Raji (cell line): ENCODE measurements around the gene UBR3.
A peak's percentile ranks its signal among the peaks of the same experiment; 100 is the strongest.

Source experiments
- POLR2A ChIP-seq: IDR thresholded peaks from 2 replicates; pipeline ENCODE4 v1.6.1; 2011; ENCODE audit warnings: low read depth, low read length, control low read depth; ENCODE audit not compliant: insufficient read depth

UBR3 gene

DNA sequence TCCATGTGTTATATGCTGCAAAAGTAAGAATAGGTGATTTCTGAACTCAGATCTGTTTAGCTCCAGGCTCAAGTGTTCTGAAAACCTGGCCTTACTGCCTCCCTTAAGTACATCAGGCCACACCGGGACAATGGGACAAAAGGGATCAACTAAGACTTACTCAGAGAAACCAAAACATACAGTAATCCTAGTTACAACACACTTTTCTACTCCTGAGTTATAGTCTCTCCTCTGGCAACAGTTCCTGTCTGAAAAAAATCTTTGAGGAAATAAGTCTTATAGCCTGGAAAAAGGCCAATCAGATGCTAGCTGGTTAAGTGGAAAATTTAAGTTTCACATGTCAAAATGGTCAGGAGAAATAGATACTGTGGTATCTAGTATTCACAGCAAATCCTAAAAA is 8.1 kb upstream of the UBR3 start:
- no peak for TF ChIP-seq POLR2A

DNA sequence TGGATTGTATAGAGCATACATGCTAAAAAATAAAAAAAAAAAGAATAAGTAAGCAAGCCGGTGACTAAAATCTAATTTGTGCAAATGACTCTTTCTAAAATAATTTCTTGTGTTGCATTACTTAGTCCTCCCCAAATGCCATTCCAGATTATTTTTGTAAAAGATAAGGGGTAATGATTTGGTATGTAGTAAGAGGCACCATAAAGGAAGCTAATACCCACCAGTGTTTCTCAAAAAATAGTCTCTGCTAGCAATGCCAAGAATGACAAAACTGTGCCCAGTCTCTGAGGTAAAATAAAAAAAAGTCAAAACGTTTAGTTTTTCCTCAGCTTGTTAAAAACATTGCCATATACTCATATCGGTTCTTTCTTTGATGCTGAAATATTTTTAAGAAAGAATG is 5.2 kb upstream of the UBR3 start:
- no peak for TF ChIP-seq POLR2A

DNA sequence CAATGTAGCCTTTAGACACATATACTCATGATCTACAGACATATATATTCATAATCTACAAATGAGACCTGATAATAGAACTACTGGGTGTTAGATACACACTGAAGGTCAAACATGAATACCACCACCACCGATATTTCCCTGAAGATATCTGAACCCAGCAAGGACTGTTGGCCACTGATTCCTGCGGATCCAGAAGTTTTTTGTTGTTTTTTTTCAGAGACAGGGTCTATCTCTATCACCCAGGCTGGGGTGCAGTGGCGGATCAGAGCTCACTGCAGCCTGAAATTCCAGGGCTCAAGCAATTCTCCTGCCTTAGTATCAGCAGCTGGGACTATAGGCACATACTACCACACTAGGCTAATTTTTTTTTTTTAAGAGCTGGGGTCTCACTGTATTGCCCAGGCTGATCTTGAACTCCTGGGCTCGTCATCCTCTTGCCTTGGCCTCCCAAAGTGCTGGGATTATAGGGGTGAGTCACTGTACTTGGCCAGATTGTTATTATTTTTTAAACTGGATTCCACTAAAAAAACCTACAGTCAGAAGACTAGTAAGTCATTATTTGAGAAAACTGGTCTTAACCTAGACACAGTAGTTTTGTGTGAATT is 4.4 kb upstream of the UBR3 start:
- no peak for TF ChIP-seq POLR2A

DNA sequence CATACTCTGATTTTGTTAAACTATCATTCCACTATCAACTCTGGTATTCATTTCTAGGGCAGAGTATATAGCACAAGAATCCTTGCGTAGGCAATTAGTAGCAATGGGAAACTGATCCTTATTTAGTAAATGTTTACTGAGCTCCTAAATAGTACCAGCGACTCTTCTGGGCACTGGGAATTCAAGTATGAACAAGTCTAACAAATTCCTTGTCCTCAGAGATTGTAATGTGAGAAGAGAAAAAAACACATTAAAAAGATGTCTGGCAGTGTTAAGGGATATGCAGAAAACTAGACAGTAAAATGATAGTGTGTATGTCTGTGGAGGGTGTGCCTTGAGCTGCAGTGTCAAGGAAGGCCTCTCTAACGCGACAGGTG is 3.3 kb upstream of the UBR3 start:
- TF ChIP-seq POLR2A = no peak

DNA sequence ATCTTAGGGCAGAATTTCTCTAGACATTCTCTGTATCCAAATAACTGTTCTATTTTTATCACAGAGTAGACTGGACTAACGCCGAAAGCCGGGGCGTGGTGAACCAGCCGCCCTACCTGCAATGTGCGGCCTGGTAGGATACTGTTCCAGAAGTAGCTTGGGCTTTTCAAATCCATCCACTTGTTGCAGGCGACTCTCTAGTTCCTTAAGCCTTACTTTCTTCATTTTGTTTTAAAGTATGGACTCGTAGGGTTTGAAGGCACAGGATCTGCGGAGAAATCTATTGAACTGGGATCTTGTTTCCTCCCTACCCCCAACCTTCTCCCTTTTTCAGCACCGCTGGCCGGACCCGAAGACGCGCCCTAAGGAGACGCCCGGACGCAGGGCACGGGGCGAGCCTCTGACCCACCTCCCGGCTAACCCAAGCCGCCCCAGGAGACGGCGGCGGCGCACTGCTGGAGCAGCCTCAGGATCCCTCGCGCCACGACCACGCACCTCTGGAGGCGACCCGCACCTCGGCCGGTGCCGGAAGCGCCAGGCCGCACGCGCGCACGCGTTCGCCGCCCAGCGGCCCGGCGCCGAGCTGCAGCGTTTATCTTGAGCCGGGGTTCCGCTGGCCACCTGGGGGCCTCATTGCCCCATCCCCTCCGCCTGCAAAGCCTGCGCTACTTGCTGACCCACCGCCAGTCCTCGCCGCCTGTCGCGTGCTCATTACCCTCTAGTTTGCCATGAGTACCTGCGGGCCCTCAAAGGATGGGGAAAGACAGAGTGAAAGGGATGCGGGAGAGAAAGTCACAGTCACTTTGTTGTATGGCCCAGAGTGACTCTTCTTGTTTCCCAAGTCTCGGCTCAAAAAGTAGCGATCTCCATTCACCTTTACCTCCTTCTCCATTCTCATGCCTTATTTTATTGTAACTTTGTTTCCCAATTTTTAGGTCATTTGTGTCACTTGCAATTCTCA is 2.6 kb upstream of the UBR3 start, which contains the start of gene METTL5:
Gene METTL5, minus strand, starts transcription at position 533 of the 961 bp plus-strand sequence. Its CDS starts 308 bp downstream, at position 225.
- peak; percentile 89 for TF ChIP-seq POLR2A

DNA sequence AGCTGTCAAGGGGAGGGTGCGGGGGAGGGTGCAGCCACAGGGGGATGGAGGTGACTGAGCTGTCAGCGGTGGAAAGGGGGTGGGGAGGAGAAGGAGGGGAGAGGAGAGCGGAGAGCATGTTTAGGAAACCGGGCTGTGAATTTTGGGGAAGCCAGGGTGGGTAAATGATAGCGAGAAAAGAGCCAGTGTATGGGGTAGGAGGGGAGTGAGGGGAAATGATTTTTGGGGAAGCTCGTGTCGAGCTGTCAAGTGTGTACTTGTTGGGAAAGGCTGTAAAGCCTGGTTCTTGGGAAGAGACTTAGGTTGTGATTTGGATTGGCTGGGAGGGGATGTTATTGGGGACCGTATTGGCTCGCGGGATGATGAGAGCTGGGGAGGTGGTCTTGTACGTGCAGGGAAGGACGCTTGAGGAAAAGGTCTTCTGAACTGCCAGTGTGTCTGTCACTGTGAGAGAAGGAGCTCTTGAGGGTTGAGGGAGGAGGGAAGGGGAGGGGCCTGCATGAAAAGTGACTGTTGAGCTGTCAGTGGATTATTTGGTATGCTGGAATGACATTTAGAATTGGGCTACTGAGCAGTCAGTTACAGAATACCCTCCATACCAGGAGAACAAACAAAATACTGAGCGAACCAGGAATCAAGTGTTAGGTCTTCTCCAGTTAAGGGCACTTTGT is 1.0 kb downstream of the UBR3 start:
- no peak; the same call in 1 of the 2 replicates for TF ChIP-seq POLR2A

DNA sequence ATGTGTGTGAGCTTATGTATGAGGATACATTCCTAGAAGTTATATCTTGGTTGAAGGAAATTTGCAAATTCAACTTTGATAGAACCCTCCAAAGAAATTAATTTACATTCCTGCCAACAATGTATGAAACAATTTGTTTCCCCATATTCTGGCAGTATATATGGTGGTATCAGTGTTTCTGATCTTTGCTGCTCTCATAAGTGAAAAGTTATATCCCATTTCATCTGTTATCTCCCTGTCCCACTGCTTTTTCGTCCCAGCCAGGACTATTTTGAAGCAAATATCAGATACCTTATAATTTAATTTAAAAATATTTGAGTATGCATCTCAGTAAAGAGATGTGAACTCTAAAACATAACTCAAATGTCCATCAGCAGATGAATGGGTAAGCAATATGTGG is 7.1 kb downstream of the UBR3 start:
- TF ChIP-seq POLR2A = no peak

DNA sequence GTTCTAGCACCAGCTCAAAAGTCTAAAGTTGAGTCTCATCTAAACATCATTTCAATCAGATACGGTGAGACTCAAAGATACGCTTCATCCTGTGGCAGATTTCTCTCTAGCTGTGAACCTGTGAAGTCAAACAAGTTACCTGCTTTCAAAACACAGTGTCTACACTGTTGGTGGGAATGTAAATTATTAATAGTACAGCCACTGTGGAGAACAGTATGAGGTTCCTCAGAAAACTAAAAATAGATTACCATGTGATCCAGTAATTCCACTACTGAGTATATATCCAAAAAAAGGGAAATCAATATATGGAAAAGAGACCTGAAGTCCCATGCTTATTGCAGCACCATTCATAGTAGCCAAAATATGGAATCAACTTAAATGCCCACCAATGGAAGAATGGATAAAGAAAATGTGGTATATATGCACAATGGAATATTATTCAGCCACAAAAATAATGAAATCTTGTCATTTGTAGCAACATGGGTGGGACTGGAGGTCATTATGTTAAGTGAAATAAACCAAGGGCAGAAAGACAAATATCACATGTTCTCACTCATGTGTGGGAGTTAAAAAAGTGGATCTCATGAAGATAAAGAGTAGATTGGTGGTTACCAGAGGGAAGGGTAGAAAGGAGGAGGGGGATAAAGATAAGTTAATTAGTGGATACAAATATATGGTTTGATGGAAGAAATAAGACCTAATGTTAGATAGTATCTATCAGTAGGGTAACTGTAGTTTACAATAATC is 11.7 kb downstream of the UBR3 start:
- TF ChIP-seq POLR2A = no peak

DNA sequence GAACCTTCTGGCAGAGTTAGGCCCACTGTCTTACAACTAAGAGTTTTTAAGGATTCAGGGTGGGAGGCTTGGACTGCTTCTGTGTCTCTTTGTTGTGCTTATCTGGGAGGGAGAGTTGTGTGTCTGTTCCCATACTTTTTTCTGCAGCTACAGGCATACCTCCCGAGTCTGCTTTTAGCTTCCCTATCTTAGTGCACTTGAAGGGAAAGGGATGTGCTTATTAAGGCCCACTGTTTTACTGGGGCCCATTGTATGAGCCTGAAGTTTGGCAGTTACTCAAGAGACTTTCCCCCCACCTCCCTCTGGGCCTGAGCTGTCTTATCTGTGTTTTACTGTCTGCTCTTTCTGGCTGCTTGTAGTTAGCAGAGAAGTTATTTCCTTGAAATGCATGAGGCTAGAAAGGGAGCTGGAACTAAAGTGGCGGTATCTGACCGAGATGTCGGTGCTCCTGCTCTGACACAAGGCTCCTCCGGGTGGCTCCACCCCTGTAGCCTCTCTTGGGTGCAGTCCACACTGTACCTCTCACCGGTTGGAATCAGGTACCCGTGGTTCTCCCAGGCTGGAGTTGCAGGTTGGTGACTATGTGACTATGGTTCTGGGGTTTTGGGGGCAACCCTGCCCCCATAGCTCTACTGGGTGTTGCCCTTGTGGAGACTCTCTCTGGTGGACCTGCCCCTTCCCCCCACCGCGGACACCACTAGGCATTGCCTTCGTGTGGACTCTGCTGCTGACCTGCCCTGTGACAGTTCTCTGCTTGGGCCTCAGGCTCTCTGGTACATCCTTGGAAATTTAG is 12.9 kb downstream of the UBR3 start:
- TF ChIP-seq POLR2A = no peak

DNA sequence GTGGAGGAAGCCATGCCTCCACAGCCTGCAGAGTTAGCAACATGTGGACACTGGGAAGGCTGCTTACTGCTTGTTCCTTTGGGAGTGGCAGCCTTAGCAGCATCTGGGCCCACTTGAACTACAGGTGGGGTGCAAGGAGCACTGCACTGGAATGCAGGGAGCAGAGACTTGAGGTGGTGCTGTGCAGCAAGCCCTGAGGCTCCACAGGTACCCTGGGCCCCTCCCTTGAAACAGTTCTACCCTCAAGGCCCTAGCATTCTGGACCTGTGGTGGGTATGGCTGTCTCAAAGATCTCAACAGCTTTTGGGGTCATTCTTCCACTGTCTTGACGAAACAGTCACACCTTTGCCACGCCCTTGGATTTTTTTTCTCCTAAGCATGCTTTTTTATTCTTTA is 13.5 kb downstream of the UBR3 start:
- no peak for TF ChIP-seq POLR2A

DNA sequence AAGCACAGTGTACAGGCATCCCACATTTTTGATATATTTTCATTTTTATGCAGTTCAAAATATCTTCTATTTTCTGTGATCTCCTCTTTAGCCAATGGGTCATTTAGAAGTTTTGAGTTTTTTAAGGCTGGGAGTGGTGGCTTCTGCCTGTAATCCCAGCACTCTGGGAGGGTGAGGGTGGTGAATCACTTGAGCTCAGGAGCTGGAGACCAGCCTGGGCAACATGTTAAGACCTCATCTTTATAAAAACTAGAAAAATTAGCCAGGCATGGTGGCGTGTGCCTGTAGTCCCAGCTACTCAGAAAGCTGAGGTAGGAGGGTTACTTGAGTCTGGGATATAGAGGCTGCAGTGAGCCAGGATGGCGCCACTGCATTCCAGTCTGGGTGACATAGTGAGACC is 17.8 kb downstream of the UBR3 start:
- TF ChIP-seq POLR2A = no peak

DNA sequence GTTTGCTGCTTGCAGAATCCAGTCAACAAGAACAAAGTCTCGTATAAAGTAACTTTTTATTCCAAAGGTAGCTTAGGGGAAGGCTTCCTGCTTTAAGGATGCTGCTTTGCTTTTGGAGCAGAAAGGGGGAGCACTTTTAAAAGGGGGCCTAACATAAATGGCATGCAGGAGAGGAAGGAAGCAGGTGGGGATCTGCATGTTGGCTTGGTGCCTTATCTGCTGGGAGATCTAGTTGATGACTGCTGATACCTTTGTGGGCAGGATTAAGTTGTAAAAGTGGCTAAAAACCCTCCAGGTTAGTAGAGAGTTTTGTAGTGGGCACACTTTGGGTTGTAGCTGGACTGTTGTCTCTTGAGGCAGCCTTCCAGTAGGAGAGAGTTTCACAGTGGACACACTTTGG is 22.5 kb downstream of the UBR3 start:
- TF ChIP-seq POLR2A = no peak

DNA sequence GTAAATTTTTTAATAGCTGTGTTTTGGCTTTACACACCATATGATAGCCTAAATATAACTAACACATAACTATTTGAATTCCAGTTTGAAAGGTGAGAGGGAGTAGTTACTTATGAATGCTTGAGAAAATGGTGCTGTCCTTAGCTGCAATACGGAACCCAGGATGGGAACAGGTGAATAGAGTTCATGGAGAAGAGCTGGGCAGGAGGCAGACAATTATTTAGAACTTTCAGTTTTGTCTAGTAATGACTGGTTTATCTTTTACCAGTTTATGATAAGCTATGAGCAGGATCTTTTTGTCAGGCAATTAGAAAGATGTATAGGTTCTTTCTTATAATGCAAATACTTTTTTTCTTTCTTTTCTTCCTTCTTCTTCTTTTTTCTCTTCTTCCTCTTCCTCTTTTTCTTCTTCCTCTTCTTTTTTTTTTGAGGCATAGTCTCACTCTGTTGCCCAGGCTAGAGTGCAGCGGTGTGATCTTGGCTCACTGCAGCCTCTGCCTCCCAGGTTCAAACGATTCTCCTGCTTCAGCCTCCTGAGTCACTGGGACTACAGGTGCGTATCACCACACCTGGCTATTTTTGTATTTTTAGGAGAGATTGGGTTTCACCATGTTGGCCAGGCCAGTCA is 25.9 kb downstream of the UBR3 start:
- no peak for TF ChIP-seq POLR2A

DNA sequence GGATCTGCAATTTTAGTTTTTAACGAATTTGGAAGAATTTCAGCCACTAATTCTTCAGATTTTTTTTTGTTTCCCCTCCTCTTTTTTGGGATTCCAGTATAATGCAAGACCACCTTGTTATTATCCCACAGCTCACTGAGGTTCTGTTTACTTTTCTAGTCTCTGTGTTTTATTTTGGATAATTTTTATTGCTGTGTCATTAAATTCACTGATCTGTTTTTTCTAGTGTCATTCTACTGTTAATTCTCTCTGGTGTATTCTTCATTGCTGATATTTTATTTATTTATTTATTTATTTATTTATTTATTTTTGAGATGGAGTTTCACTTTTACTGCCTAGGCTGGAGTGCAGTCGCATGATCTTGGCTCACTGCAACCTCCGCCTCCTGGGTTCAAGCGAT is 32.2 kb downstream of the UBR3 start:
- TF ChIP-seq POLR2A = no peak
